GM21576 (cell line): ENCODE measurements around the gene PUM2.
"Not testable (repeated sequence)": the region's sequence is repeated elsewhere in the genome, so short reads cannot be mapped to it uniquely, and the experiment has no call there.

Experiments used
- ATAC-seq: cut with Tn5 transposase; IDR thresholded peaks from one replicate; pipeline ENCODE4 v1.9.1; 2021; ENCODE audit warnings: mild to moderate bottlenecking, moderate library complexity; ENCODE audit not compliant: unreplicated experiment

The PUM2 gene

GRCh38 chr2:20240291-20240690 is 110.4 kb downstream of the PUM2 start:
- not testable (repeated sequence) for ATAC-seq

DNA sequence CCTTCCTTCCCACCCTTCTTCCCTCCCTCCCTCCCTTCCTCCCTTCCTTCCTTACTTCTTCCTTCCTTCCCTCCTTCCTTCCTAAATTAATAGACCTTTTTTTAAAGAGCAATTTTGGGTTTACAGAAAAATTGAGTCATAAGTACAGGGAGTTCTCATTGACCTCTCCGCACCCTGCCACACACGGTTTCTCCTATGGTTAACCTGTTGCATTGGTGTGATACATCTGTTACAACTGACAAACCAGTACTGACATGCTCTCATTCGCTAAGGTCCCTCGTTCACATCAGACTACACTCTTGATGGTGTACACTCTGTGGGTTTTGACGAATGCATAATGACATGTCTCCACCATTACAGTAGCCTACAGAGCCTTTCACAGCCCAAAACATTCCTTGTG is 114.1 kb downstream of the PUM2 start:
- ATAC-seq = no peak

GRCh38 chr2:20235655-20236305 is 114.9 kb downstream of the PUM2 start:
- ATAC-seq = no peak

GRCh38 chr2:20234597-20234996 is 116.0 kb downstream of the PUM2 start:
- ATAC-seq = not testable (repeated sequence)

DNA sequence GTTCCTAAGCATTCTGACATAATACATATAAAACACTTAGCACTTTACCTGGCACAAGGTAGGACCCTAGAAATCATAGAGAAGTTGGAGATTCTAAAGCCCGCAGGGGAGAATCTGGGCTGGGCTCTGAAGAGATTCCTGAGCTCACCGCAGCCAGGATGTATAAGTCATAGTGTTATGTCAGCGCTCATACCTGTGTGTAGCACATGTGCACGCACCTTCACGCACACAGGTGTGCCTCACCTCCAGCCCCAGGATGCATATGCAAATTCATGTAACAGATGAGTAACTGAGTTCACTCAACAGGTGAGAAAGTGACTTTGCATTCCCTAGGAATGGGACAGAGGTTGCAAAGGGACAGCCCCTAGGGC is 117.8 kb downstream of the PUM2 start:
- no peak for ATAC-seq

- no peak for ATAC-seq
These were observed 119.0 kb downstream of the PUM2 start for GRCh38 chr2:20231598-20232026.

- no peak for ATAC-seq
These were observed 119.5 kb downstream of the PUM2 start for GRCh38 chr2:20231159-20231558.

DNA sequence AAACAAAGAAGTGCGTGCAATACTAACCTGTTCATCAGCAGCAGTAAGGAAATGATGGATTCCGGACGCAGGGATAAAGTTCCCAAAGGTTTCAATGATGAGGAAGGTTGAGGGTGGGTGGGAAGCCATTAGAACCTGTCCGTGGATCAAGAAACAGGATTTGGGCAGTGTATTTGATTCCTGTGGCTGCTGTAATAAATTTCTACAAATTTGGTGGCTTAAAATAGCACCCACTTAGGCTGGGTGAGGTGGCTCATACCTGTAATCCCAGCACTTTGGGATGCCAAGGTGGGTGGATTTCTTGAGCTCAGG is 120.6 kb downstream of the PUM2 start:
- ATAC-seq = no peak

GRCh38 chr2:20229322-20230113 is 121.1 kb downstream of the PUM2 start:
- no peak for ATAC-seq

GRCh38 chr2:20227894-20228505 is 122.6 kb downstream of the PUM2 start:
- no peak for ATAC-seq

- ATAC-seq = no peak
These were observed 124.5 kb downstream of the PUM2 start for GRCh38 chr2:20226152-20226545.

DNA sequence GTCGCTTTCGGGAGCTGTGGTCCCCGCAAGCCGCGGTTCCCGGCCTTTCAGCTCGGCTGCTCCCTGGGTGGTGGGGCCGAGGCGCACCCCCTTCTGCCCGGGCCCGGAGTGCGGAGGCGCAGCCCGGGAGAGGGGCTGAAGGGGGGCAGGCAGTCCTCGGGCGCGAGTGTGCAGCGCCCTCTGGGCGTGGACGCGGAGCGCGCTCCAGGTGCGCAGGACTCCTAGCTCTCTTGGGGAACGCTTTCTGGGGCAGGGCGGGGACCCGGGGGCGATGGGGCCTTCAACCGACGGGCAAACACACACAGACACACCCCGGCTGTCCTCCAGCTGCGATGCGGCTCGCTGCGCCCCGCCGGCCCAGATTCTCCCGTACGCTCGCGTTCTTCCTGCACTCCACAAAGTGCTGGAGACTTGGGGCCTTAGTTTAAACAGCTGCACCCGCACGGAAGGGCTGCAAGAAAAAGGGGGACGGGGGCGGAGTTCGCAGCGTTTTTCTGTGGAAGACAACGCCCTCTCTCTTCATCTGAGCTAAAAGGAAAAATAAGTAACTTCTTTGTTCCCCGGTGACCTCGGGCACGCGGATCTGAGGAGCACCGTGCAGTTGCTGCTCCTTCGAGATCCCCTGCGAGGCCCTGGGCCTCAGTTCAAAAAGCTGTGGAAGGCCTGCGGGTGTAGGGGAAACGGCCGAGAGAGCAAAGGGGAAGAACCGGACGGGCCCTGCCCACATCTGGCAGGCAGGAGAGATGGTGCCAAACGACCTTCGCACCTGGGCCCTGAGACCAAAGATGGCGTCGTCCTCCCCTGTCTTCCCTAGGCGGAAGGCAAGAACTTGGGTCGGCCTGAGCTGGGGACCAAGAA is 125.1 kb downstream of the PUM2 start:
- peak; percentile 52 for ATAC-seq

DNA sequence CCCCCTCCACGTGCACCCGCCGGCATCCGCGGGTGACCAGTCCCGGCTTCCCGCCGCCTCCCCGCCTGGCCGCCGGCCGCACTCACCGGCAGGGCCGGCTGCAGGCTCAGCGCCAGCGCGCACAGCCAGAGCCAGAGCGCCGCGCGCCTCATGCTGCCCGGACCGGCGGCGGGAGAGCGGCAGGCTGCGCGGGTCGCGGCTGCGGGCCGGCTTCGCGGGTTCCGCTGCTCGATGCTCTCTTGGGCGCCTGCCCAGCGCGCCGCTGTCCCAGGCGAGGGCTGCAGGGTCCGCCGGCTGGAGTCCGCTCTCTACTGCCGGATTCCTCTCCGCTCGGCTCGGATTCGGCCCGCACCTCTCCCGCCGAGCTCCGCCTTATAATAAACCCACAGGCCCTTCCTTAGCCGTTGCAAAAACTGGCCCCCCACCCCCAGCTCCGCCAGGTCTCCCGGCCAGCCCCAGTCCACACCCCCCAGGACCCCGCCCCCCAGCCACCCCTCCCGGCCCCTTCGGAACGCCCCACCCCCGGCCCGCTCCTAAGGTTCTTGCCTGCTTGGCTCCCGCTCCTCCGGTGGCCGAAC is 125.8 kb downstream of the PUM2 start, which contains the start of gene SDC1:
SDC1 (minus strand) TSS at position 415 of the 578 bp plus-strand sequence; CDS start at position 152, 263 bp downstream.
- ATAC-seq = peak; percentile 16

DNA sequence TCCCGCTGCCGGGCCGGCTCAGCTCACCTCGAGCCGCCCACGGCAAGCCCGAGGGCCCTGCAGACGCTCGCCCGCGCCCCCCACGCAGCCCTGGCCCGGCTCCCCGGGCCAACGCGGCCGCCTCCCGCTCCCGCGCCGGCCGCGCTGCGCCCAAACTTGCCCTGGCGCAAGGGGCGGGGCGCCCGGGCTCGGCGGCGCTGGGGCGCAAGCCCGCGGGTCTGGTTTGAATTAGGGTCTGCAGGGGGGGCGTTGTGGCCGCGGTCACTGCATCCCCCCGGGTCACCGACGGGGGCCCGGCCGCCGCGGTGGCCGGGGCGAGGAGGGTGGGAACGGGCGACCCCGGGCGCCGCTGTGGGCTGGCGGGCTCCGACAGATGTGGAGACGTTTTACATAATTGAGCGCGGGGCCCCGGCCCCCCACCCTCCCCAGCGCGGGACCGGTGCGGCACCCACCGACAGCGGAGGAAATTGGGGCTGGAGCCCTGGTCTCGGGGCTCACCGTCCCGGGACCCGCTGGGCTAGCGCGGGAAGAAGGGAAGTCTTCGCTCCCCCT is 126.4 kb downstream of the PUM2 start:
- peak; percentile 28 for ATAC-seq

DNA sequence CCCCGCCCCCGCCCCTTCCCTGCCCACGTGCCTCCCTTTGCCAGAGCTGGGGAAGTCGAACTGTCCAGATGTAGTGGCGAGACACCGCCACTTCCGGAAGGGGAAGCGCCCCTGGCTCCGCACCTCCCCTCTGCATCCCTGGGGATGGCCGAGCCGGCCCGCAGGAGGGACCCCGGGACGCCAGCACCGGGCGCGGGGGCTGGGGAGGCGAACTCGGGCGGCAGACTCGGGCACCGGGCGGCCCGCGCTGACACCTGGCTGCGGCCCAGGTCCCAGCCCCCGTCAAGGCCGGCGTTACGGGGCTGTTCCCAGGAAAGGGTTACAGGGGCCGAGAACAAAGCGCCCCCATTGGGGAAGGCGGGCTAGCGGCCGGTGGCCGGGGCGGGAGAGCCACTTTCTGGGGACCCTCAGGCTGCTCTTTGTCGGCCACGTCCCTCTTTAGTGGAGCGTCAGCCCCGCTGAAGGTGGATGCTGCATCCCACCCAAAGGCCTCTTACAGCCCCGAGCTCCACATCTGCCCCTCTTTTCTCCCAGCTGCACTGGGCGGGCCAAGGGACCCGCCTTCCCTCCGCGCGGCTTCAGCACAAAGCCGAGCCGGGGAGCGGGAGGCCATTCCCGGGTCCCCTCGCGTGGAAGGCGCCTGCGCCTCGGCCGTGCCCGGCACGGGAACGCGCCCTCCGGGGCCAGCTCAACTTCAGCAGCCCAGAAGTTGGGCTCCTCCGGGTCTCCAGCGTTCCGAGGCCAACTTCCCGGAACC is 127.1 kb downstream of the PUM2 start:
- peak; percentile 17 for ATAC-seq

GRCh38 chr2:20222769-20223406 is 127.8 kb downstream of the PUM2 start:
- no peak for ATAC-seq

DNA sequence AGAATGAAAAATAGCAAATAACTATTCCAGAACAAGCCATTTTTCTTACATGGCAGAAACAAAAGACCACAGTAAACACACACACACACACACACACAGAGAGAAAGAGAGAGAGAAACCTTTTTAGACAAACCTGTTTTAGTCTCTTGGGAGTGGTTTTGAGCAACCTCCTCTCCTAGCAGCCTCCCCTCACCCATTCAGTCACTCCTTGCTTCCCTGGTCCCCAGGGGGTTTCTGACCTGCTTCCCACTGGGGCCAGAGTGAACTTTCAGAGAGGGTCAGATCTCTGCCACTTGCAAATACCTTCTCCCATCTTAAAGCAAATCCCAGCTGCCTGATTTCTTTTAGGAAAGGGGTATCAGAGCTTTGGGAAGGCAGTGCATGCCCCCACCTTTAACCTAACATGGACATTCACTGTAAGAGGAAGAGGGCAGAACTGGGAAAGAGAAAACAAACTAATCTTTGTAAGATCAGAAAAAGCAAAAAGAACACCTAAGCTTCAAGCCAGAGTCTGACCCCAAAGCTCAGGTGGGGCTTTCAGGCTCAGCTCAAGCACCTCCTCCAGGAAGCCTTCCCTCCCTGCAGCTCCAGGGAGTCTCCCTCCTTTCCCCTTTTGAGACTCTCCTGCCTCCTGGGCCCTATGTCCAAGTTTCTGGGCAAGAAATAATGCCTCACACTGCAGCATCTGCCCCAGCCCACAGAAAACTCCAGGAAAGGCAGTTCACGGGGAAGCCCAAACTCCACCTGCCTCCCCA is 128.5 kb downstream of the PUM2 start:
- ATAC-seq = no peak

DNA sequence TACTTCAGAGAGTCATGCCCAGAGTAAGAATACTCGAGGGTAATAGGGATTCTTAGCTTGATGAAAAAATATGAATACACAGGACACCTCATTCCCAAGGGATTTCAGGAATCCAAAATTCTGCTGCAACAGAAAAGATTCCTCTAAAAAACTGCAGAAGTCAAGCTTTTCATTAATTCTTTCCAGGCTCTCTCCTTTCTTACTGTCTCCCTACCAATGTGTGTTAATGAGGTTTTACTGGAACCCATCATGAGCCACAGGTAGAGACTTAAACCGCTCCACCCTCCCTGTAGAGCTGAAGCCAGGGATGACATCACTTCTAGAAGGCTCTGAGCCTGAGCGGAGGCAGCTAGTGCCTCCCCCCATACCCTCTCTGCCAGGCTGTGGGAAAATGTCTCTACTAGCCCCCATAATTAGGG is 129.1 kb downstream of the PUM2 start:
- ATAC-seq = no peak
